ENCODE results near the gene ANKRD6.

The ANKRD6 gene

GRCh38 chr6:89506716-89507617 lies 74.0 kb downstream of the ANKRD6 start:
- in situ Hi-C loops (cut with HindIII; ENCODE audit: low pct_ligation_motif_present, low sequenced_read_pairs) = no loop called here
- no peak for DNase-seq
- H3K27me3 ChIP-seq (replicated peaks) = no peaks in the 10 kb centered on the region
- no peak for TF ChIP-seq CTCF (IDR thresholded peaks at IDR 0.05; ENCODE audit: low read depth, low read length, missing control alignments)
- no peak overlapping the region for H3K27ac ChIP-seq
- H3K4me3 ChIP-seq (ENCODE audit: low read depth, low read length) = no peak overlapping the region
- H3K36me3 ChIP-seq (replicated peaks) = no peaks in the 10 kb centered on the region

GRCh38 chr6:89508755-89509563 lies 76.0 kb downstream of the ANKRD6 start:
- H3K4me3 ChIP-seq (ENCODE audit: low read depth, low read length) = no peak overlapping the region

GRCh38 chr6:89509777-89510281 lies 76.9 kb downstream of the ANKRD6 start:
- H3K27ac ChIP-seq = no peak overlapping the region
- no peaks in the 10 kb centered on the region for H3K27me3 ChIP-seq (replicated peaks)
- in situ Hi-C loops (cut with HindIII; ENCODE audit: low pct_ligation_motif_present, low sequenced_read_pairs) = no loop called here
- no peaks in the 10 kb centered on the region for H3K36me3 ChIP-seq (replicated peaks)
- no peak overlapping the region for H3K4me3 ChIP-seq (ENCODE audit: low read depth, low read length)
- DNase-seq = no peak
- TF ChIP-seq CTCF (IDR thresholded peaks at IDR 0.05; ENCODE audit: low read depth, low read length, missing control alignments) = no peak

More at GRCh38 chr6:89508755-89509563, 76.0 kb downstream of the ANKRD6 start:
- TF ChIP-seq CTCF (IDR thresholded peaks at IDR 0.05; ENCODE audit: low read depth, low read length, missing control alignments) = no peak
- Histone ChIP-seq H3K27me3 (replicated peaks) (no peaks in the 10 kb centered on the region), H3K36me3 (replicated peaks) (no peaks in the 10 kb centered on the region), H3K27ac (no peak overlapping the region)
- in situ Hi-C loops (cut with HindIII; ENCODE audit: low pct_ligation_motif_present, low sequenced_read_pairs) = no loop called here
- DNase-seq = no peak

GRCh38 chr6:89510393-89510792 lies 77.4 kb downstream of the ANKRD6 start:
- in situ Hi-C loops (cut with HindIII; ENCODE audit: low pct_ligation_motif_present, low sequenced_read_pairs) = no loop called here

More at GRCh38 chr6:89510393-89510792, 77.4 kb downstream of the ANKRD6 start:
- no peak for TF ChIP-seq CTCF (IDR thresholded peaks at IDR 0.05; ENCODE audit: low read depth, low read length, missing control alignments)
- H3K36me3 ChIP-seq (replicated peaks) = no peaks in the 10 kb centered on the region
- DNase-seq = no peak
- H3K27ac ChIP-seq = no peak overlapping the region
- H3K27me3 ChIP-seq (replicated peaks) = no peaks in the 10 kb centered on the region
- no peak overlapping the region for H3K4me3 ChIP-seq (ENCODE audit: low read depth, low read length)

Measured in brain microvascular endothelial cell (primary cell).